NB4 (cell line): ENCODE results near the gene OTUD5.

Experiments
- CTCF ChIP-seq: IDR thresholded peaks from one replicate; pipeline ENCODE4 v1.5.1; 2012; ENCODE audit warnings: low read depth, low read length
- MAX ChIP-seq: IDR thresholded peaks from 2 replicates; pipeline ENCODE4 v1.6.1; 2011; ENCODE audit warnings: low read depth, low read length
- MYC ChIP-seq: IDR thresholded peaks from 2 replicates; pipeline ENCODE4 v1.6.1; 2011; ENCODE audit warnings: low read depth, low read length
- POLR2A ChIP-seq: IDR thresholded peaks from 2 replicates; pipeline ENCODE4 v1.6.1; 2011; ENCODE audit warnings: mild to moderate bottlenecking; ENCODE audit not compliant: insufficient read length; ENCODE audit errors: extremely low read depth

DNA sequence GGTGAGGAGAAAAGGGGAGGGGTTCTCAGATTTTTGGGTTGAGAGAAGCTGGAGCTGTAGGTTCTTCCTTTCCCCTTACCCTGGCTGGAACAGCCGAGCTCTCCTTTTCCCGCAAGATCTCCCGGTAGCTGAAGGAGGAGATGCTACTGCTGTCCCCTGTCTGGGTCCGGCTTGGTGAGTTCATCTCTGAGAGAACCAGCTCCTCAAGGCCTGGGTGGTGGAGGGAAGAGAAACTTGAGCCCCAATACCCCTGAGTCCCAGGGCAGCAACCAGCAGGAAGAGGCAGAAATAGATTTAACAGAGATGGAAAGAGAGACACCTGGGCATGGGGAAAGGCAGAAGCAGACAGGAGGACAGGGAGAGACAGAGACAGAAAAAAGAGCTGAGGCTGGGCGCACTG is 20.8 kb upstream of the OTUD5 start:
- TF ChIP-seq CTCF, result no peak
- no peak for TF ChIP-seq POLR2A
- no peak for TF ChIP-seq MAX
- no peak for TF ChIP-seq MYC
